Stimulated activated CD4-positive, alpha-beta T cell treated with anti-CD3 and anti-CD28 coated beads, Interleukin-1b, Interleukin-23, amount 100 ng/mL, for 24 hours (primary cell): ENCODE data around the gene RIMBP2.

Experiments used
- DNase-seq, 4 experiments: peaks; one replicate each; pipeline ENCODE4 v3.0.0-alpha.2; 2020; ENCODE audit warnings: low read depth in 4 of 4, low spot score in 1 of 4

Gene RIMBP2

DNA sequence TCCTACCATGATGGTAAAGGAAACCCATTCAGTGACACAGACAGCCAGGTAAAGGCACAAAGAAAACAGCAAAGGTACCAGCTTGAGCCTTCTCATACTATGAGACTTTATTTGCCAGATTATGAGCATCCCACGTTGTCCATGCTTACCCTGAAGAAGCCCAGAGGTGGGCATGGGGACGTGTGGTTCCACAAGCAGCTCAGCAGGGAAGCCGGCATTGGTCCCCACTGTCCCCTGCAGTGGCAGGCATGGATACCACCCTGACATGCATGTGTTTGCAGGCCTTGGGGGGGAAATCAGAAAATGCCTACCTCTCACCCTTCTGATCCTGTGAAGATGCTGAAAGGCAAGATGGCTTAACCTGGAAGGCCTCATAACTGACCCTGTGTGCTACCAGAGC is 195.3 kb downstream of the RIMBP2 start:
- DNase-seq = no peak

- no peak for DNase-seq
Measured at GRCh38 chr12:130517588-130517987, 198.5 kb downstream of the RIMBP2 start.

DNA sequence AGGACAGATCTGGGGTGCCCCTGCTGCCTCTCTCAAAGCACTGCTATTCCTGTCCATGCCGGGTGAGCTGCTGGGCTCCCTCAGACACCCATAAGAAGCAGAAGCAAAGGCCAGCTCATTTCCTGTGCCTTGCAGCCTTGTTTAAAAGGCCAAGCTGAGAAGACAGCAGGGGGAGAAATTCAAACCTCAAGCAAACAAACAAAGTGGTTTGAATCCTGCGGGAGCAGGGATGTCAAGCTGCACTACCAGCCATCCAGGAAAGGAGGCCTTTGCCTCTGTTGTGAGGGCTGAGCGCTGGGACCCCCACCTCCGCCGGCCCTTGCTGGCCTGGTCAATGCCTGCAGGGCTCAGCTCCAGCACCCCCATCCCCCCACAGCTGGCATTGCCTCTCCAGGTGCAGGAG is 201.9 kb downstream of the RIMBP2 start:
- DNase-seq = no peak

GRCh38 chr12:130513556-130513955 is 202.5 kb downstream of the RIMBP2 start:
- no peak for DNase-seq

DNA sequence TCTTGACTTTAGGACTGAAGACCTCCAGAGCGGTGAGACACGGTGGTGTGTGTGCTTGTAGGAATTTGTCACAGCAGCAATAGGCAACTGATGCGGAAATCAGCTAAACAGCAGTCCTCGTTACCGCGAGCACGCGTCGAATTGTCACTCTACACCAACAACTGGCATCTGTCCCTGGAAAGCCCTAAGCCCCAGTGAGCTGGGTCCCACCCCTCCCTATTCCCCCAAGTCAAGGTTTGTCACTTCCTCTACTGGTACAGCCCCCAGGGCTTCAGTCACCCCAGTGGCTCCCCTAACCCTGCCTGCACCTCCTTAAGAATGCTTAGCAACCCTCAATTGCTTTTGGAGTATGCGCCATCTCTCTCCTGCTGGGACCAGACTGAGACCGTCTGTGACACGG is 204.8 kb downstream of the RIMBP2 start:
- no peak for DNase-seq

DNA sequence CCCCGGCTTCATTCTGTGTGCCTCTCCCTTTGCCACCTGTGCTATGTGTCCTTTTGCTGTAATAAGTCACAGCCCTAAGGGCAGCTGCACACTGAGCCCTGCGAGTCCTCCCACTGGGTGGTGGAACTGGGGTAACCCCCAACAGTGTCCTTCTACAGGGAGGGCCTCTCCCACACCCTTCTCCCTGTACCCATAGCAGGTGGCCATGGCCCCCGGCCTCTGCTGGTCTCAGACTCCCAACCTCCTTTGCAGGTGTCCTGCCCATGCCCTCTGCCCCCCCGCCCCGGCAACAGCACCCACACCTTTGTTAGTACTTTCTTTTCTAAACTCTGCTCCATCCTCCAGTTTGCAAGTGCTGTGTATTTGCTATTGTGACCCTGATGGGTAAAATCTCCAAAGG is 206.6 kb downstream of the RIMBP2 start:
- DNase-seq = no peak

GRCh38 chr12:130508847-130509246 is 207.3 kb downstream of the RIMBP2 start:
- DNase-seq = no peak

DNA sequence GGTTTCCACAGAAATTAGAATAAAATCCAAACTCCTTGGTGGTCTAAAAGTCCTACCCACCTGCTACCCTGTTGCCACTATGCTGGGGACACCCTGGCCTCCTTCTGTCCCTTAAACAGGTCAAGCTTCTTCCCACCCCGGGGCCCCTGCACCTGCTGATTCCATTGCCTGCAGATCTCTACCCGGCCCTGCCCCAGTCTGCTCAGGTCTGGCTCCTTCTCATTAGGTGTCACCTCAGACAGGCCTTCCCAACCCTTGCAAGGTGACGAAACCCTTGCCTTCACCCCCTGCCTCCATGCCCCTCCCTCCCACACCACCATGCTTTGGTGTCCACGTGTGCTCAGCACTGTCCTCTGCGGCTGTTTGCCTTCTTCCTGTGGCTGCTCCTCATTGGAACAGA is 207.8 kb downstream of the RIMBP2 start:
- DNase-seq = no peak

DNA sequence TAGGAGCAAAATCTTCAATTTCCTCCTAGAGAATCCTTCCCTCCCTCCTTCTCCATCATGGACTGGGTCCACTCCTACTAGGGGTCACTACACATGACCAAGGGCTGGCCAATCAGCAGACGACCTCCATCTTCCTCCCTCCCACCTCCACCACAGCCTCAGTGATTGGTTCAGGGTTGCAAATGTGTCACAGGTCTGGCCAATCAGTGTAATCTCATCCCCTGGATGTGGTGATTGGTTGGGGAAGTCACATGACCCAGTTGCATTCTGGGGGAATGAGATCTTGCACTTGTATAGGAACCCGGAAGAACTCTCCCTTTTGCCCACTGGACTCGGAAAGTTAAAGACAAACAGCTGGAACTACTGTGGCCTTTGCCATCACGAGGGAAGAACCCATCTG is 209.3 kb downstream of the RIMBP2 start:
- no peak for DNase-seq

GRCh38 chr12:130504840-130505175 is 211.3 kb downstream of the RIMBP2 start:
- no peak for DNase-seq

DNA sequence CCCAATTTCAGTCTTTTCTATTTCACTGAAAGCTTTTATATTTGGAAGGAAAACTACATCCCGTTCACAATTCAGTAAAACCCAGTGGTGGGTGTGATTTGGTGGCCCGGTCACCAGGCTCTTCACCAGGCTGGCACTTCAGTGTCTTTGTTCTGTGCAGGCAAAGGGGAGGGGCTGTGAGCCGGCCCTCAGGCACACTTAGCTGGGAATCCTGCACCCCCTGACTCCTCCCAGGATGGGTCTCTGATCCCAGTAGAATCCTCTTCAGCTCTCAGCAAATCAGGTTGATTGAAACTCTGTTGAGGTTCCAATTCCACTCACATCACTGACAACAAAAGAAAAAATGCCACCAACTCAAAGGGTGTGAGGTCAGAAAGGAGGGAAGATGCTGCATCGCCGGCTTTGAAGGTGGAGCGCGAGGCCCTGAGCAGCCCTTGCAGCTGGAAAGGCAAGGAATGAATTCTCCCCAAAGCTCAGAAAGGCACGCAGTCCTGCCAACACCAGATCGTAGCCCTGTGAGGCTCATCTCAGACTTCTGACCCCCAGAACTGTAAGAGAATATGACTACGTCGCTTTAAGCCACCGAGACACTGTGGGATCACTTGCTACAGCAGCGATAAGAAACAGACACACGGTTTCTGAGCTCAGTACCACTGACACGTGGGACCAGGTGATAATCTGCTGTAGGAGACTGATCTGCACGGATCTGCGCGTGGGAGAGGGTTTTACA is 211.8 kb downstream of the RIMBP2 start:
- DNase-seq = no peak

DNA sequence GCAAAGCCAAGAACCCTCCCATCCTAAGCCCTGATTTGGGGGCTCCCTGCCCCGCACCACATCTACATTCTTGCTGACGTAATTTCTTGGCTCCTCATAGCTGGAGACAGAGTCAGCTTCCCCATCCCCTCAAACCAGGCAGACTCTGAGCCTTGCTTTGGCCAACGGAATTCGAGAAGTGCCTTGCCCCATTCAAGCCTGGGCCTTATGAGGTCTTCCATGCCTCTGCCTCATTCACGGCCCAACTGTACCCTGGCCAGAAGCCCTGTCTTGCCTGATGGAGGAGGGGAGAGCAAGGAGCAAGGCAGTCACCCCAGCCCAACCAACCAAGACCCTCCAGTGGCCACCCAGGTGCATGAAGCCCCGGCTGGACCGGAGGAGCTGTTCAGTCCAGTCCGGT is 214.3 kb downstream of the RIMBP2 start:
- DNase-seq = no peak

DNA sequence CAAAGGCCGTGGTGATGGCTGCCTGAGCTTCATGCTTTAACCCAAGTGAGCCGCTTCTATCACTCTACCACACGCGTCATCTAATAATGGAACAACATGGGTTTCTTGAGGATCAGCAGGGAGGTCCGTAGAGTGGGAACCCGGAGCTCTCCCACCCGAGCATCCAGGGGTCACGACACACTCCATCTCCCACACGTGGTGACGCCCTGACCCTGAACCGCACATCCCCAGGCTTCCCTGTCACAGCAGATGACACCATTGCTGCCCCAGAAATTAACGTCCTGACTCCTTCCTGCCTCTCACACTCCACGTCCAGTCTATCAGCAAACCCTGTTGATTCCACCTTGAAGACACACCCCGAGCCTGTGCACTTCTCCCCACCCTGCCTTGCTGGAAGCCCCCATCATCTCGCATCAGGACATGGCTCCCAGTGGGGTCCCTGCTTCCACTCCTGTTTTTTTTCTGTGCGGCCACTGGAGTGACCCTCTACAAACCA is 215.2 kb downstream of the RIMBP2 start:
- DNase-seq = no peak

GRCh38 chr12:130499474-130499873 is 216.6 kb downstream of the RIMBP2 start:
- no peak for DNase-seq

DNA sequence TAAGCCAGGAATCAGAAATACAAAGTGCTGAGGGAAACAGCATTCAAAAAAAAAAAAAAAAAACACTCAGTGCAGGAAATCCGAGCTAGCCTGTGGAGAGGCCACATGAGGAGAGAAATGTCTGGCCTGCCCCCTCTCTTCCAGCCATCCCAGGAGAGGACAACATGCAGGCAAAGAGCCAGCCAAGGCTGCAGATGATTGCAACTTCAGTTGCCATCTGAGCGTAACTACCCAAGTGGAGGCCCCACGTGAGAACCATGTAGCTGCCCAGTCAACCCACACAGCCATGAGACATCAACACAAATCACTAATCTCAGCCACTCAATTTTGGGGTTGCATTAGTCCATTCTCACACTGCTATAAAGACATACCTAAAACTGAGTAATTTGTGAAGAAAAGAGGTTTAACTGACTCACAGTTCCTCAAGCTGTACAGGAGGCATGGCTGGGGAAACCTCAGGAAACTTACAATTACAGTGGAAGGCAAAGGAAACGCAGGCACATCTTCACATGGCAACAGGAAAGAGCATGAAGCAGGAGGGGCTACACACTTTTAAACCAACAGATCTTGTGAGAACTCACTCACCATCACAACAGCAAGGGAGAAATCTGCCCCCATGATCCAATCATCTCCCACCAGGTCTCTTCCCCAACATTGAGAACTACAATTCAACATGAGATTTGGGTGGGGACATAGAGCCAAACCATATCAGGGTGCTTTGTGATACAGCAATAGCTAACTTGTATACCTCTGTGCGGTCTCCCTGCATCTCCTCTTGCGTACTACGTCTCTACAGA is 217.3 kb downstream of the RIMBP2 start:
- DNase-seq = no peak

DNA sequence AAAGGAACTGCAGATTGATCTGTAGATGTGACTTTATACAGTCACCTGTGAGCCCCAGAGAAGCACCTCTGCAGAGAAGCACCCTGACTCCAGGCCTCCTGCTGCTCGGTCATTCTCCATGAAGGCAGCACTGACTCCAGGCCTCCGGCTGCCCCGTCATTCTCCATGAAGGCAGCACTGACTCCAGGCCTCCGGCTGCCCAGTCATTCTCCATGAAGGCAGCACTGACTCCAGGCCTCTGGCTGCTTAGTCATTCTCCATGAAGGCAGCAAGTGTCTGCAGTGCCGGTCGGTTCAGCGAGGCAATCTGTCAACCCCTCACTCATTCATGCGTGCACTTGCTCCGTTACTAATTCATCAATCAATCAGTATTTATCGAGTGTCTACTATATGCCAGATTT is 218.1 kb downstream of the RIMBP2 start:
- no peak for DNase-seq

DNA sequence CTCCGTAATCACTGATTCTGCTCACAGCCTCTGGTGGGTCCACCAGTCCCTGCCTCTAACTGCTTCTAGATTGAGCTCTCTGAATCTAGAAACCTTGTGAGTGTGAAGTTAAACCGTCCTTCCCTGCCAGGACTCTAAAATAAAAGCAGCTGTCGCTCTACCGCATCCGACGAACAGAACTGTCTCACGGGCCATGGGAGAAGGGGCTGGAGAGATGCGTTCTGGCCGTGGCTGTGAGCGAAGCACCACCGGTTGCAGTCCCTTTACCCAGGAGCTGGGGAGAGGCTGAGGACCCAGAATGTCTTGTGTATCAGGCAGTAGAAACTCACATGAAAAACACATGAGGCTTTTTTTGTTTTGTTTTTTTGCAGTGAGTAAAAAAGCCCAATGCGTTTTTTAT is 218.8 kb downstream of the RIMBP2 start:
- DNase-seq = no peak

- no peak for DNase-seq
Measured at GRCh38 chr12:130496516-130497120, 219.5 kb downstream of the RIMBP2 start.

GRCh38 chr12:130495156-130495555 is 220.9 kb downstream of the RIMBP2 start:
- DNase-seq = no peak

- no peak for DNase-seq
Measured at GRCh38 chr12:130494736-130495135, 221.4 kb downstream of the RIMBP2 start.

- no peak for DNase-seq
Measured at GRCh38 chr12:130493951-130494350, 222.1 kb downstream of the RIMBP2 start.
